22Rv1 (cell line): Measurements from ENCODE around the gene PDGFC.

Experiments used
- CTCF ChIP-seq: fragments of 450-650 bp; IDR thresholded peaks from 2 replicates; pipeline ENCODE4 v1.5.1; 2017; ENCODE audit warnings: mild to moderate bottlenecking
- ZFX ChIP-seq: fragments of 450-650 bp; IDR thresholded peaks from 2 replicates; pipeline ENCODE4 v1.6.1; 2017; ENCODE audit warnings: antibody characterized with exemption, borderline replicate concordance

- TF ChIP-seq CTCF: no peak
- no peak for TF ChIP-seq ZFX
These were observed 171.1 kb downstream of the PDGFC start for GRCh38 chr4:156800463-156800862.
